GM12892 (cell line): ENCODE measurements around the gene EBPL.
"Not testable (repeated sequence)": the region's sequence is repeated elsewhere in the genome, so short reads cannot be mapped to it uniquely, and the experiment has no call there.

Experiments used
- DNase-seq: peaks from one replicate; pipeline ENCODE4 v3.0.0; 2011; ENCODE audit not compliant: insufficient read length
- FAIRE-seq: peaks from 2 replicates; lab custom pipeline; 2011; peaks lifted over from hg19 to GRCh38; lab: Jason Lieb, UNC
- POLR2A ChIP-seq: IDR thresholded peaks from 2 replicates; pipeline ENCODE4 v1.6.1; 2011; ENCODE audit warnings: low read depth, low read length, control low read depth
- POLR2AphosphoS5 ChIP-seq: IDR thresholded peaks from 2 replicates; pipeline ENCODE4 v1.6.1; 2011; ENCODE audit warnings: low read depth, low read length, control low read depth
- TAF1 ChIP-seq: IDR thresholded peaks from 2 replicates; pipeline ENCODE4 v1.6.1; 2011; ENCODE audit warnings: low read depth, mild to moderate bottlenecking, control low read depth, low read length, borderline replicate concordance

Gene EBPL

GRCh38 chr13:49627831-49628652 lies 63.2 kb downstream of the EBPL start, which contains the start of gene ARL11:
Gene ARL11, plus strand, starts transcription at chr13:49628507. Its CDS starts 1,941 bp downstream, at chr13:49630448.
- peak; percentile 80 for DNase-seq
- TF ChIP-seq POLR2AphosphoS5 (peak; percentile 74), POLR2A (peak; percentile 78; the same call in 1 of the 2 replicates), TAF1 (0 out of 2 replicates have a peak, but pooled peaks have one; percentile 37)
- peak; percentile 73 for FAIRE-seq

GRCh38 chr13:49625392-49626079 lies 65.8 kb downstream of the EBPL start:
- no peak for DNase-seq
- TF ChIP-seq TAF1, result no peak
- no peak for TF ChIP-seq POLR2A
- no peak for TF ChIP-seq POLR2AphosphoS5
- no peak for FAIRE-seq

GRCh38 chr13:49624229-49624628 lies 67.1 kb downstream of the EBPL start:
- DNase-seq, result no peak
- TF ChIP-seq POLR2AphosphoS5, result no peak
- FAIRE-seq, result no peak

GRCh38 chr13:49622174-49622946 lies 68.9 kb downstream of the EBPL start:
- no peak for TF ChIP-seq POLR2A
- no peak for TF ChIP-seq TAF1
- no peak for DNase-seq
- no peak for FAIRE-seq

GRCh38 chr13:49620170-49620621 lies 71.1 kb downstream of the EBPL start:
- DNase-seq (peak; percentile 54), FAIRE-seq (peak; percentile 89)
- TF ChIP-seq TAF1, result peak; percentile 50; the same call in 1 of the 2 replicates
- TF ChIP-seq POLR2AphosphoS5, result peak; percentile 42; the same call in 1 of the 2 replicates
- peak; percentile 61; the same call in 1 of the 2 replicates for TF ChIP-seq POLR2A

GRCh38 chr13:49616676-49617065 lies 74.6 kb downstream of the EBPL start:
- DNase-seq (no peak), FAIRE-seq (no peak)
- TF ChIP-seq POLR2A (no peak), POLR2AphosphoS5 (no peak), TAF1 (no peak)

- no peak for TF ChIP-seq TAF1
- TF ChIP-seq POLR2A, result no peak
- FAIRE-seq (no peak), DNase-seq (no peak)
Observed at GRCh38 chr13:49615836-49616675, 75.2 kb downstream of the EBPL start.

- not testable (repeated sequence) for FAIRE-seq, DNase-seq
Observed at GRCh38 chr13:49612042-49612441, 79.2 kb downstream of the EBPL start.
